H9 (cell line): ENCODE results near the gene DPP10. TPM values are rescaled to one million over a fixed set of nuclear protein-coding genes. Genes with fewer than 3 reads are reported as not detected.

Source experiments
- DNase-seq: peaks from one replicate; pipeline ENCODE4 v3.0.0-alpha.2; 2017
- H2AFZ ChIP-seq: one replicate; pipeline ENCODE4 v1.6.1; 2013; ENCODE audit warnings: mild to moderate bottlenecking, low read length, control low read depth, moderate library complexity
- H2AK5ac ChIP-seq: 2 replicates; pipeline ENCODE4 v1.6.1; 2013; ENCODE audit warnings: low read length, control low read depth, mixed read lengths; ENCODE audit not compliant: insufficient read length
- H2BK120ac ChIP-seq: one replicate; pipeline ENCODE4 v1.6.1; 2013; ENCODE audit warnings: low read depth, mild to moderate bottlenecking, low read length, control low read depth, inconsistent platforms; ENCODE audit not compliant: poor library complexity, severe bottlenecking
- H2BK12ac ChIP-seq: 2 replicates; pipeline ENCODE4 v1.6.1; 2013; ENCODE audit warnings: low read length, control low read depth, mixed read lengths, low read depth; ENCODE audit not compliant: insufficient read length
- H2BK15ac ChIP-seq: 2 replicates; pipeline ENCODE4 v1.6.1; 2013; ENCODE audit warnings: low read depth, low read length, control low read depth
- H2BK20ac ChIP-seq: one replicate; pipeline ENCODE4 v1.6.1; 2013; ENCODE audit warnings: low read depth, mild to moderate bottlenecking, low read length, control low read depth, inconsistent platforms; ENCODE audit not compliant: poor library complexity, severe bottlenecking
- H2BK5ac ChIP-seq: 2 replicates; pipeline ENCODE4 v1.6.1; 2013; ENCODE audit warnings: low read length, control low read depth, mixed read lengths; ENCODE audit not compliant: insufficient read length
- H3K14ac ChIP-seq: 2 replicates; pipeline ENCODE4 v1.6.1; 2013; ENCODE audit warnings: low read length, control low read depth; ENCODE audit not compliant: insufficient read depth
- H3K18ac ChIP-seq: 2 replicates; pipeline ENCODE4 v1.6.1; 2013; ENCODE audit warnings: low read depth, mild to moderate bottlenecking, mixed read lengths, low read length, control low read depth; ENCODE audit not compliant: insufficient read length
- H3K23ac ChIP-seq: 2 replicates; pipeline ENCODE4 v1.6.1; 2013; ENCODE audit warnings: low read length, control low read depth, mixed read lengths, low read depth; ENCODE audit not compliant: insufficient read length
- H3K23me2 ChIP-seq: 2 replicates; pipeline ENCODE4 v1.6.1; 2013; ENCODE audit warnings: low read depth, mild to moderate bottlenecking, mixed read lengths, low read length, control low read depth; ENCODE audit not compliant: insufficient read length, poor library complexity, severe bottlenecking
- H3K27ac ChIP-seq: 2 replicates; pipeline ENCODE4 v1.5.1; 2013; ENCODE audit warnings: low read length, control low read depth, mixed read lengths, low read depth; ENCODE audit not compliant: insufficient read length
- H3K27me3 ChIP-seq: 2 replicates; pipeline ENCODE4 v1.6.1; 2013; ENCODE audit warnings: low read length, control low read depth, inconsistent platforms; ENCODE audit not compliant: insufficient read depth
- H3K4ac ChIP-seq: 2 replicates; pipeline ENCODE4 v1.6.1; 2013; ENCODE audit warnings: low read depth, mild to moderate bottlenecking, control low read depth, inconsistent platforms, low read length, moderate library complexity
- H3K4me1 ChIP-seq: 2 replicates; pipeline ENCODE4 v1.6.1; 2013; ENCODE audit warnings: low read length, control low read depth, inconsistent platforms; ENCODE audit not compliant: insufficient read depth
- H3K4me2 ChIP-seq: 2 replicates; pipeline ENCODE4 v1.6.1; 2013; ENCODE audit warnings: low read length, control low read depth, mixed read lengths; ENCODE audit not compliant: insufficient read length, insufficient read depth
- H3K56ac ChIP-seq: 2 replicates; pipeline ENCODE4 v1.6.1; 2013; ENCODE audit warnings: low read depth, mild to moderate bottlenecking, mixed read lengths, low read length, control low read depth; ENCODE audit not compliant: insufficient read length
- H3K79me1 ChIP-seq: 2 replicates; pipeline ENCODE4 v1.6.1; 2013; ENCODE audit warnings: low read depth, mild to moderate bottlenecking, moderate library complexity, low read length, control low read depth, inconsistent platforms; ENCODE audit not compliant: insufficient read depth, poor library complexity, severe bottlenecking
- H3K79me2 ChIP-seq: 2 replicates; pipeline ENCODE4 v1.6.1; 2013; ENCODE audit warnings: low read length, control low read depth, inconsistent platforms; ENCODE audit not compliant: insufficient read depth
- H3K9ac ChIP-seq: 2 replicates; pipeline ENCODE4 v1.6.1; 2013; ENCODE audit warnings: low read length, control low read depth, mixed read lengths; ENCODE audit not compliant: insufficient read length; ENCODE audit errors: extremely low read depth
- H3K9me3 ChIP-seq: one replicate; pipeline ENCODE4 v1.6.1; 2013; ENCODE audit warnings: low read depth, low read length, inconsistent platforms; ENCODE audit not compliant: control insufficient read depth
- H3T11ph ChIP-seq: one replicate; pipeline ENCODE4 v1.6.1; 2013; ENCODE audit warnings: mild to moderate bottlenecking, low read length, control low read depth, inconsistent platforms
- H4K20me1 ChIP-seq: one replicate; pipeline ENCODE4 v1.6.1; 2013; ENCODE audit not compliant: control insufficient read depth, insufficient read length, insufficient read depth
- H4K5ac ChIP-seq: 2 replicates; pipeline ENCODE4 v1.6.1; 2013; ENCODE audit warnings: low read depth, mild to moderate bottlenecking, mixed read lengths, low read length, control low read depth; ENCODE audit not compliant: insufficient read length
- H4K8ac ChIP-seq: replicated peaks from 2 replicates; pipeline ENCODE4 v1.6.1; 2013; ENCODE audit warnings: low read length, control low read depth, mixed read lengths, low read depth; ENCODE audit not compliant: insufficient read length
- H4K91ac ChIP-seq: 2 replicates; pipeline ENCODE4 v1.6.1; 2013; ENCODE audit warnings: low read depth, mild to moderate bottlenecking, moderate library complexity, mixed read lengths, low read length, control low read depth; ENCODE audit not compliant: insufficient read length
- H3K27ac Mint-ChIP-seq, 3 experiments: 2 replicates in 2 of 3; 3 replicates in 1 of 3; pipeline ENCODE4 v1.8.0; 2020 to 2021; ENCODE audit warnings: mixed read lengths in 3 of 3, mild to moderate bottlenecking in 1 of 3, moderate library complexity in 1 of 3
- H3K27me3 Mint-ChIP-seq: 2 replicates; pipeline ENCODE4 v1.8.0; 2021; ENCODE audit warnings: low read depth, mild to moderate bottlenecking, moderate library complexity, mixed read lengths
- H3K36me3 Mint-ChIP-seq, 3 experiments: 2 replicates in 2 of 3; 3 replicates in 1 of 3; pipeline ENCODE4 v1.8.0; 2020 to 2021; ENCODE audit warnings: low read depth in 3 of 3, mixed read lengths in 3 of 3; ENCODE audit not compliant: insufficient read depth in 1 of 3
- H3K4me1 Mint-ChIP-seq, 2 experiments: 2 replicates each; pipeline ENCODE4 v1.8.0; 2020; ENCODE audit warnings: mixed read lengths in 2 of 2
- H3K4me3 Mint-ChIP-seq, 2 experiments: 2 replicates in 1 of 2; 3 replicates in 1 of 2; pipeline ENCODE4 v1.8.0; 2020 to 2021; ENCODE audit warnings: mild to moderate bottlenecking in 2 of 2, mixed read lengths in 2 of 2, moderate library complexity in 1 of 2
- H3K9me3 Mint-ChIP-seq, 2 experiments: 2 replicates in 1 of 2; 3 replicates in 1 of 2; pipeline ENCODE4 v1.8.0; 2020; ENCODE audit warnings: mild to moderate bottlenecking in 2 of 2, mixed read lengths in 2 of 2, moderate library complexity in 1 of 2
- WGBS: extraction: QIAGEN DNeasy Blood & Tissue Kit; methylation state at CpG from one replicate; pipeline ENCODE4 v1.1.7; 2013; ENCODE audit warnings: missing lambda C conversion rate, low lambda C conversion rate, mixed read lengths; ENCODE audit not compliant: insufficient read length; ENCODE audit errors: extremely low coverage; 5-methylcytosine and 5-hydroxymethylcytosine counted together
- total RNA-seq: library from RNA; stranded (reverse); gene quantifications from 2 replicates; pipeline ENCODE4 v1.2.1, GENCODE V29; 2021
- TF ChIP-seq, protein P1 (sequence below): fragments of 200-600 bp; sonication (generic); conservative IDR thresholded peaks from 3 replicates; pipeline ENCODE4 v1.8.0; 2021; ENCODE audit warnings: antibody characterized with exemption, mild to moderate bottlenecking

The DPP10 gene
- total RNA-seq, 1 experiment from 2014 or later: 11.3 TPM

DNA sequence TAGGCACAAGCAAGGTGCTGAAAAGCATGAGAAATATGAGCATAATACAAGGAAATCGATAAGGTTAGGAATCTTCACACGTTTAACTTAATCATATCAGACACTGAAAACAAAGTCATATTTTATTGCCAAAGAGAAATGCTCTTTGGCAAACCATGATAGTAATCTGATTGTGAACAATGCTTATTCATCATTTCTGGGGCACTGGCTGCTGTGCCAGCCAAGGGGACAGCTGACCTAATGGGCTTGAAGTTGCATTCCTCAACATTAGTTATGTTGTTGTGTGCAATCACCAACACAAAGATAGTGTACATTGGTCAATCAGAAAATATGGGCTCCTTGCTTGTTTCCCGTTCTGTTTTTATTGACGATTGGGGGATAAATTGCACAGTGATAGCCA is 83.5 kb downstream of the DPP10 start:
- TF ChIP-seq, protein P1, sequence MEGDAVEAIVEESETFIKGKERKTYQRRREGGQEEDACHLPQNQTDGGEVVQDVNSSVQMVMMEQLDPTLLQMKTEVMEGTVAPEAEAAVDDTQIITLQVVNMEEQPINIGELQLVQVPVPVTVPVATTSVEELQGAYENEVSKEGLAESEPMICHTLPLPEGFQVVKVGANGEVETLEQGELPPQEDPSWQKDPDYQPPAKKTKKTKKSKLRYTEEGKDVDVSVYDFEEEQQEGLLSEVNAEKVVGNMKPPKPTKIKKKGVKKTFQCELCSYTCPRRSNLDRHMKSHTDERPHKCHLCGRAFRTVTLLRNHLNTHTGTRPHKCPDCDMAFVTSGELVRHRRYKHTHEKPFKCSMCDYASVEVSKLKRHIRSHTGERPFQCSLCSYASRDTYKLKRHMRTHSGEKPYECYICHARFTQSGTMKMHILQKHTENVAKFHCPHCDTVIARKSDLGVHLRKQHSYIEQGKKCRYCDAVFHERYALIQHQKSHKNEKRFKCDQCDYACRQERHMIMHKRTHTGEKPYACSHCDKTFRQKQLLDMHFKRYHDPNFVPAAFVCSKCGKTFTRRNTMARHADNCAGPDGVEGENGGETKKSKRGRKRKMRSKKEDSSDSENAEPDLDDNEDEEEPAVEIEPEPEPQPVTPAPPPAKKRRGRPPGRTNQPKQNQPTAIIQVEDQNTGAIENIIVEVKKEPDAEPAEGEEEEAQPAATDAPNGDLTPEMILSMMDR: no peak
- no peaks in the 10 kb centered on the region for H4K20me1 ChIP-seq
- no peak overlapping the region for H2BK120ac ChIP-seq

More for the DNA sequence above, 83.5 kb downstream of the DPP10 start:
- Histone ChIP-seq H2BK5ac (no peak overlapping the region), H3K56ac (no peak overlapping the region), H3K18ac (no peak overlapping the region), H3K27me3 (no peaks in the 10 kb centered on the region), H3K9ac (no peak overlapping the region), H3K9me3 (no peaks in the 10 kb centered on the region), H3T11ph (no peak overlapping the region), H2AK5ac (no peak overlapping the region), H4K5ac (no peak overlapping the region), H4K91ac (no peak overlapping the region), H3K4me1 (no peaks in the 10 kb centered on the region), H3K14ac (no peak overlapping the region), H4K8ac (no peak overlapping the region), H3K23ac (no peak overlapping the region), H3K4ac (no peak overlapping the region), H2BK12ac (no peak overlapping the region), H3K23me2 (no peaks in the 10 kb centered on the region), H2AFZ (no peak overlapping the region), H3K79me1 (no peaks in the 10 kb centered on the region), H3K4me2 (no peak overlapping the region), H2BK15ac (no peak overlapping the region), H3K27ac (no peak overlapping the region), H3K79me2 (no peaks in the 10 kb centered on the region), H2BK20ac (no peak overlapping the region)
- Mint-ChIP-seq H3K4me1 (no peaks in the 10 kb centered on the region), H3K4me3 (no peak overlapping the region), H3K27me3 (peaks cover 4% of the 10 kb centered on the region), H3K36me3 (peaks cover 0 to 16% (median 4%) of the 10 kb centered on the region in 3 experiments; a peak in 5 of 7 replicates), H3K9me3 (peaks cover 9 to 22% of the 10 kb centered on the region in 2 experiments), H3K27ac (no peak overlapping the region)
- WGBS: no CpG with 5 or more reads among the region's 4 CpGs
- no peak for DNase-seq
